Transverse colon (tissue), 4 donors: ENCODE results near the gene OLFM3.

Source experiments
- POLR2AphosphoS5 ChIP-seq, 3 donors: sonication (generic); formaldehyde crosslinking; IDR thresholded peaks; one replicate each; pipeline ENCODE4 v1.6.1; 2016; ENCODE audit warnings: antibody characterized with exemption in 3 of 3
- TF ChIP-seq, protein P1 (sequence below), 5 experiments: fragments of 200-600 bp in 3 of 5; fragments of 450-650 bp in 2 of 5; sonication (generic) in 3 of 5; IDR thresholded peaks; 1 replicate in 2 of 5; 2 replicates in 3 of 5; pipeline ENCODE4 v1.5.1; 2016 to 2017; ENCODE audit warnings: antibody characterized with exemption in 5 of 5, inconsistent platforms in 3 of 5, mild to moderate bottlenecking in 2 of 5, moderate library complexity in 1 of 5

- TF ChIP-seq, protein P1, sequence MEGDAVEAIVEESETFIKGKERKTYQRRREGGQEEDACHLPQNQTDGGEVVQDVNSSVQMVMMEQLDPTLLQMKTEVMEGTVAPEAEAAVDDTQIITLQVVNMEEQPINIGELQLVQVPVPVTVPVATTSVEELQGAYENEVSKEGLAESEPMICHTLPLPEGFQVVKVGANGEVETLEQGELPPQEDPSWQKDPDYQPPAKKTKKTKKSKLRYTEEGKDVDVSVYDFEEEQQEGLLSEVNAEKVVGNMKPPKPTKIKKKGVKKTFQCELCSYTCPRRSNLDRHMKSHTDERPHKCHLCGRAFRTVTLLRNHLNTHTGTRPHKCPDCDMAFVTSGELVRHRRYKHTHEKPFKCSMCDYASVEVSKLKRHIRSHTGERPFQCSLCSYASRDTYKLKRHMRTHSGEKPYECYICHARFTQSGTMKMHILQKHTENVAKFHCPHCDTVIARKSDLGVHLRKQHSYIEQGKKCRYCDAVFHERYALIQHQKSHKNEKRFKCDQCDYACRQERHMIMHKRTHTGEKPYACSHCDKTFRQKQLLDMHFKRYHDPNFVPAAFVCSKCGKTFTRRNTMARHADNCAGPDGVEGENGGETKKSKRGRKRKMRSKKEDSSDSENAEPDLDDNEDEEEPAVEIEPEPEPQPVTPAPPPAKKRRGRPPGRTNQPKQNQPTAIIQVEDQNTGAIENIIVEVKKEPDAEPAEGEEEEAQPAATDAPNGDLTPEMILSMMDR (IDR thresholded peaks at IDR 0.05): no peak
- TF ChIP-seq POLR2AphosphoS5 (IDR thresholded peaks at IDR 0.05): no peak
Observed at GRCh38 chr1:101898137-101898536, 98.6 kb downstream of the OLFM3 start.
